NB4 (cell line): Measurements from ENCODE around the gene CREBBP.
A peak's percentile ranks its signal among the peaks of the same experiment; 100 is the strongest.

Experiments used
- POLR2A ChIP-seq: IDR thresholded peaks from 2 replicates; pipeline ENCODE4 v1.6.1; 2011; ENCODE audit warnings: mild to moderate bottlenecking; ENCODE audit not compliant: insufficient read length; ENCODE audit errors: extremely low read depth
- TF ChIP-seq, protein P1 (sequence below): IDR thresholded peaks from one replicate; pipeline ENCODE4 v1.5.1; 2012; ENCODE audit warnings: low read depth, low read length

DNA sequence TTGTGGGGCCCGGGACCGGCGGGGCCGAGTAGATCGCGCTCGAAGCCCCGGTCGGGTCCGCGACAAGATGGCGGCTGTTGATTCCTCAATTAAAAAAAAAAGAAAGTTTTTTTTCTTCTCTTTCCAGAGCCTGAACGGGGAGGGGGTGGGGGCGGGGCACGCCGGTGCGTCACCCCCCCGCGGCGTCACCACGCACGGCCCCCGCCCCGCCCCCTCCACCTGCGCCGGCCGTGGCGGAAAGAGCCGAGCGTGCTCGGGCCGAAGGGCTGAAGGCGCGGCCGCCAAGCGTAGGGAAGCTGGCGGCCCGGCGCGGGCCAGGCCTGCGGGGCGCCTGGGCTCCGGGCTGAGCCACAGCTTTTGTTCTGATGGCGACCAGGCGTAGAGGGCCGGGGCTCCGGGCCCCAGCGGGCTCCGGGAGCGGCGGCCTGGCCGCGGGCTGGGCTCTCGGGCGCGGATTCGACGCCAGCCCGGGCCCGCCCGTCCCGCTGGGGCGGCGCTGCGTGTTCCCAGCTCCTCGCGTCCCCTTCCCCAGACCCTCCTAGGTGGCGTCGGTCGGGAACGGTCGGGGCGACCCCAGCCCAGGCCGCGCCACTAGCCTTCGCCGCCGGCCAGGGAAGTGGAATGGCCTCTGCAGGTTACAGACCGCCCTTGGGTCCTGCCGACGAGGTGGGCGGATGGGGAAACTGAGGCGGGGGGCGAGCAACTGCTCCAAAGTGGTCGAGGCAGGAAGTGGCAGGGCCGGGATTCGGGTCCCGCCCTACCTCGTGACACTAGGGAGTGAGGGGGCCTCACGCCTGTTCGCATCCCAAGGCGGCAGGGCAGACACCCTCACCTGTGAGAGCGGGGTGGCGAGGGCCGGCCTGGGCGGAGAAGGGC is at the start of gene CREBBP:
- TF ChIP-seq, protein P1, sequence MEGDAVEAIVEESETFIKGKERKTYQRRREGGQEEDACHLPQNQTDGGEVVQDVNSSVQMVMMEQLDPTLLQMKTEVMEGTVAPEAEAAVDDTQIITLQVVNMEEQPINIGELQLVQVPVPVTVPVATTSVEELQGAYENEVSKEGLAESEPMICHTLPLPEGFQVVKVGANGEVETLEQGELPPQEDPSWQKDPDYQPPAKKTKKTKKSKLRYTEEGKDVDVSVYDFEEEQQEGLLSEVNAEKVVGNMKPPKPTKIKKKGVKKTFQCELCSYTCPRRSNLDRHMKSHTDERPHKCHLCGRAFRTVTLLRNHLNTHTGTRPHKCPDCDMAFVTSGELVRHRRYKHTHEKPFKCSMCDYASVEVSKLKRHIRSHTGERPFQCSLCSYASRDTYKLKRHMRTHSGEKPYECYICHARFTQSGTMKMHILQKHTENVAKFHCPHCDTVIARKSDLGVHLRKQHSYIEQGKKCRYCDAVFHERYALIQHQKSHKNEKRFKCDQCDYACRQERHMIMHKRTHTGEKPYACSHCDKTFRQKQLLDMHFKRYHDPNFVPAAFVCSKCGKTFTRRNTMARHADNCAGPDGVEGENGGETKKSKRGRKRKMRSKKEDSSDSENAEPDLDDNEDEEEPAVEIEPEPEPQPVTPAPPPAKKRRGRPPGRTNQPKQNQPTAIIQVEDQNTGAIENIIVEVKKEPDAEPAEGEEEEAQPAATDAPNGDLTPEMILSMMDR, result no peak
- TF ChIP-seq POLR2A, result peak; percentile 42
